Nephron progenitor cell (in vitro differentiated cells): ENCODE results near the gene DDX10.

Experiments used
- DNase-seq: peaks from one replicate; pipeline ENCODE4 v3.0.0; 2021
- H3K27ac Mint-ChIP-seq: 2 replicates; pipeline ENCODE4 v1.8.0; 2021; ENCODE audit warnings: mild to moderate bottlenecking, moderate library complexity, mixed read lengths
- H3K27me3 Mint-ChIP-seq: 2 replicates; pipeline ENCODE4 v1.8.0; 2021; ENCODE audit warnings: mild to moderate bottlenecking, low read depth, mixed read lengths; ENCODE audit not compliant: poor library complexity
- H3K36me3 Mint-ChIP-seq: 2 replicates; pipeline ENCODE4 v1.8.0; 2021; ENCODE audit warnings: low read depth, mixed read lengths
- H3K4me1 Mint-ChIP-seq: 2 replicates; pipeline ENCODE4 v1.8.0; 2021; ENCODE audit warnings: mixed read lengths
- H3K4me3 Mint-ChIP-seq: 2 replicates; pipeline ENCODE4 v1.8.0; 2021; ENCODE audit warnings: mild to moderate bottlenecking, moderate library complexity, mixed read lengths
- H3K9me3 Mint-ChIP-seq: 2 replicates; pipeline ENCODE4 v1.8.0; 2021; ENCODE audit warnings: mild to moderate bottlenecking, moderate library complexity, mixed read lengths
- CTCF ChIP-seq: fragments of 200-600 bp; sonication (generic); IDR thresholded peaks from 2 replicates; pipeline ENCODE4 v1.5.0; 2021; ENCODE audit warnings: antibody characterized with exemption

DDX10 gene

GRCh38 chr11:108934289-108934688 lies 269.4 kb downstream of the DDX10 start:
- TF ChIP-seq CTCF: no peak
- DNase-seq: no peak
- Mint-ChIP-seq H3K9me3 (no peaks in the 10 kb centered on the region), H3K27ac (no peak overlapping the region), H3K36me3 (peaks cover 35% of the 10 kb centered on the region), H3K4me1 (peaks cover 5% of the 10 kb centered on the region), H3K27me3 (no peaks in the 10 kb centered on the region), H3K4me3 (no peak overlapping the region)

GRCh38 chr11:108934696-108935095 lies 269.8 kb downstream of the DDX10 start:
- Mint-ChIP-seq H3K27ac (no peak overlapping the region), H3K9me3 (no peaks in the 10 kb centered on the region), H3K36me3 (peaks cover 33% of the 10 kb centered on the region), H3K4me3 (no peak overlapping the region), H3K27me3 (no peaks in the 10 kb centered on the region), H3K4me1 (peaks cover 5% of the 10 kb centered on the region)
- no peak for DNase-seq
- TF ChIP-seq CTCF: no peak

- Mint-ChIP-seq H3K4me3 (no peak overlapping the region), H3K9me3 (no peaks in the 10 kb centered on the region), H3K27ac (no peak overlapping the region), H3K4me1 (peaks cover 5% of the 10 kb centered on the region), H3K27me3 (no peaks in the 10 kb centered on the region), H3K36me3 (peaks cover 48% of the 10 kb centered on the region)
- no peak for TF ChIP-seq CTCF
- no peak for DNase-seq
Measured at GRCh38 chr11:108937746-108938145, 272.9 kb downstream of the DDX10 start.

- no peak for TF ChIP-seq CTCF
- Mint-ChIP-seq H3K36me3 (peaks cover 43% of the 10 kb centered on the region), H3K4me1 (peaks cover 5% of the 10 kb centered on the region), H3K4me3 (no peak overlapping the region), H3K27ac (no peak overlapping the region), H3K9me3 (no peaks in the 10 kb centered on the region), H3K27me3 (no peaks in the 10 kb centered on the region)
- DNase-seq: no peak
Measured at GRCh38 chr11:108938604-108939003, 273.7 kb downstream of the DDX10 start.

- H3K27ac Mint-ChIP-seq: no peak overlapping the region
- peaks cover 5% of the 10 kb centered on the region for H3K4me1 Mint-ChIP-seq
- H3K4me3 Mint-ChIP-seq: no peak overlapping the region
- peaks cover 38% of the 10 kb centered on the region for H3K36me3 Mint-ChIP-seq
- H3K9me3 Mint-ChIP-seq: no peaks in the 10 kb centered on the region
- DNase-seq: no peak
- H3K27me3 Mint-ChIP-seq: no peaks in the 10 kb centered on the region
- no peak for TF ChIP-seq CTCF
Measured at GRCh38 chr11:108939135-108939534, 274.3 kb downstream of the DDX10 start.

GRCh38 chr11:108943853-108944252 lies 279.0 kb downstream of the DDX10 start:
- H3K4me1 Mint-ChIP-seq: no peaks in the 10 kb centered on the region
- H3K36me3 Mint-ChIP-seq: peaks cover 54% of the 10 kb centered on the region
- no peaks in the 10 kb centered on the region for H3K9me3 Mint-ChIP-seq
- TF ChIP-seq CTCF: no peak
- peak overlapping the region; percentile 8 for H3K27ac Mint-ChIP-seq
- H3K27me3 Mint-ChIP-seq: no peaks in the 10 kb centered on the region
- no peak for DNase-seq
- H3K4me3 Mint-ChIP-seq: no peak overlapping the region
